ENCODE measurements around the gene PPP2CA.
"Not testable (repeated sequence)": the region's sequence is repeated elsewhere in the genome, so short reads cannot be mapped to it uniquely, and the experiment has no call there.

PPP2CA gene

DNA sequence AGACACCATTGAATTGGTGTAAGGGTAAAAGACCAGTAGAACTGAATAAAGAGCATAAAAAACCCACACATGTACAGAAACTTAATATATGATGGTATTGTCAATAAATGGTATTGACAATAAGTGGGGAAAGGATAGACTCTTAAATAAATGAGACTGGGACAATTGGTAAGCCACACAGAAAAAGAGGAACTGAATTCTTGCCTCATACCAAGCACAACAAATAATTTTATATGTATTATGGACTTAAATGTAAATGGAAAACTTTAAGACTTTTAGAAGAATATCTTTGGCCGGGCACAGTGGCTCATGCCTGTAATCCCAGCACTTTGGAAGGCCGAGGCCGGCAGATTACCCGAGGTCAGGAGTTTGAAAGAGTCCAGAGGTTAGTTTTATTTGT lies 37.9 kb upstream of the PPP2CA start:
- no peaks in the 10 kb centered on the region for H3K9me3 ChIP-seq (ENCODE audit: insufficient read depth, low read depth, low read length)
- H3K9ac ChIP-seq (ENCODE audit: low read depth, low read length, poor library complexity, severe bottlenecking), result no peak overlapping the region
- H3K9me2 ChIP-seq (replicated peaks; ENCODE audit: low read depth, low read length), result no peaks in the 10 kb centered on the region
- H3K4me1 ChIP-seq (ENCODE audit: insufficient read depth, low read length, poor library complexity, severe bottlenecking), result no peaks in the 10 kb centered on the region
- TF ChIP-seq, protein P1, sequence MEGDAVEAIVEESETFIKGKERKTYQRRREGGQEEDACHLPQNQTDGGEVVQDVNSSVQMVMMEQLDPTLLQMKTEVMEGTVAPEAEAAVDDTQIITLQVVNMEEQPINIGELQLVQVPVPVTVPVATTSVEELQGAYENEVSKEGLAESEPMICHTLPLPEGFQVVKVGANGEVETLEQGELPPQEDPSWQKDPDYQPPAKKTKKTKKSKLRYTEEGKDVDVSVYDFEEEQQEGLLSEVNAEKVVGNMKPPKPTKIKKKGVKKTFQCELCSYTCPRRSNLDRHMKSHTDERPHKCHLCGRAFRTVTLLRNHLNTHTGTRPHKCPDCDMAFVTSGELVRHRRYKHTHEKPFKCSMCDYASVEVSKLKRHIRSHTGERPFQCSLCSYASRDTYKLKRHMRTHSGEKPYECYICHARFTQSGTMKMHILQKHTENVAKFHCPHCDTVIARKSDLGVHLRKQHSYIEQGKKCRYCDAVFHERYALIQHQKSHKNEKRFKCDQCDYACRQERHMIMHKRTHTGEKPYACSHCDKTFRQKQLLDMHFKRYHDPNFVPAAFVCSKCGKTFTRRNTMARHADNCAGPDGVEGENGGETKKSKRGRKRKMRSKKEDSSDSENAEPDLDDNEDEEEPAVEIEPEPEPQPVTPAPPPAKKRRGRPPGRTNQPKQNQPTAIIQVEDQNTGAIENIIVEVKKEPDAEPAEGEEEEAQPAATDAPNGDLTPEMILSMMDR (conservative IDR thresholded peaks at IDR 0.05; ENCODE audit: low read length), result no peak
- no peak for TF ChIP-seq EZH2phosphoT487 (IDR thresholded peaks at IDR 0.05; ENCODE audit: borderline replicate concordance)
- H3K36me3 ChIP-seq (ENCODE audit: insufficient read depth, low read length), result no peaks in the 10 kb centered on the region
- no peaks in the 10 kb centered on the region for H4K20me1 ChIP-seq (ENCODE audit: insufficient read depth, low read length, poor library complexity, severe bottlenecking)
- H3K79me2 ChIP-seq (ENCODE audit: insufficient read depth, low read length), result no peaks in the 10 kb centered on the region
- no peak overlapping the region for H3K4me2 ChIP-seq (ENCODE audit: low read depth, low read length, poor library complexity, severe bottlenecking)
- no peaks in the 10 kb centered on the region for H3K27me3 ChIP-seq (ENCODE audit: insufficient read depth, low read length, poor library complexity, severe bottlenecking)
- H3K4me3 ChIP-seq (ENCODE audit: low read length, poor library complexity, severe bottlenecking), result no peak overlapping the region
- H2AFZ ChIP-seq (ENCODE audit: low read length), result no peak overlapping the region
- H3F3A ChIP-seq (ENCODE audit: low read depth), result no peaks in the 10 kb centered on the region

DNA sequence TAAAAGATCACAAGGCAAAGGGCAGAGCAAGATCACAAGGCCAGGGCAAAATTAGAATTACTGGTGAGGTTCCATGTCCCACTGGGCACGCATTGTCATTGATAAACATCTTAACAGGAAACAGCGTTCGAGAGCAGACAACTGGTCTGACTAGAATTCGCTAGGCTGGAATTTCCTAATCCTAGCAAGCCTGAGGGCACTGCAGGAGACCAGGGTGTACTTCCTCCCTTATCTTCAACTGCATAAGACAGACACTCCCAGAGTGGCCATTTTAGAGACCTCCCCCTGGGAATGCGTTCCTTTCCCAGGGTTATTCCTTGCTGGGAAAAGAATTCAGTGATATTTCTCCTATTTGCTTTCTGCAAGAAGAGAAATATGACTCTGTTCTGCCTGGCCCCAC lies 36.8 kb upstream of the PPP2CA start:
- H3K4me1 ChIP-seq (ENCODE audit: insufficient read depth, low read length, poor library complexity, severe bottlenecking); H3K9me2 ChIP-seq (replicated peaks; ENCODE audit: low read depth, low read length); H3K9ac ChIP-seq (ENCODE audit: low read depth, low read length, poor library complexity, severe bottlenecking): not testable (repeated sequence)

DNA sequence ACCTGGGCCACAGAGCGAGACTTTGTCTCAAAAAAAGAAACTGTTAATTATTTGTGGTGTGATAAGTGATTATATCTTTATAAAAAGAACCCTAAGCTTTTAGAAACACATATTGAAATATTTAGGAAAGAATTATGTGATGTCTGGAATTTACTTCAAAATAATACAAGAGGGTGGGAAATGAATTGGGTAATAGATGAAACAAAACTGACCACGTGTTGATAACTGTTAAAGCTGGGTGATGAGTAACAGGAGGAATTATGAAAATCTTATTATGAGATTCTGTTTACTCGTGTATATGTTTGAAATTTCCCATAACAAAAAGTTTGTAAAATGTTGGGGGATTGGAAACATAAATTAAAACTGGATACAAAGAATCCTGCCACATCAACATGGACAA lies 33.0 kb upstream of the PPP2CA start:
- TF ChIP-seq, protein P1 (conservative IDR thresholded peaks at IDR 0.05; ENCODE audit: low read length), result no peak
- no peak for TF ChIP-seq EZH2phosphoT487 (IDR thresholded peaks at IDR 0.05; ENCODE audit: borderline replicate concordance)
- H3K9me2 ChIP-seq (replicated peaks; ENCODE audit: low read depth, low read length), result no peaks in the 10 kb centered on the region
- H3K4me2 ChIP-seq (ENCODE audit: low read depth, low read length, poor library complexity, severe bottlenecking), result no peak overlapping the region
- no peak overlapping the region for H3K4me3 ChIP-seq (ENCODE audit: low read length, poor library complexity, severe bottlenecking)
- H3K79me2 ChIP-seq (ENCODE audit: insufficient read depth, low read length), result no peaks in the 10 kb centered on the region
- no peak overlapping the region for H3K9ac ChIP-seq (ENCODE audit: low read depth, low read length, poor library complexity, severe bottlenecking)
- no peaks in the 10 kb centered on the region for H3K36me3 ChIP-seq (ENCODE audit: insufficient read depth, low read length)
- H2AFZ ChIP-seq (ENCODE audit: low read length), result no peak overlapping the region
- H3K27me3 ChIP-seq (ENCODE audit: insufficient read depth, low read length, poor library complexity, severe bottlenecking), result no peaks in the 10 kb centered on the region
- H3F3A ChIP-seq (ENCODE audit: low read depth), result no peaks in the 10 kb centered on the region
- no peaks in the 10 kb centered on the region for H3K9me3 ChIP-seq (ENCODE audit: insufficient read depth, low read depth, low read length)
- no peaks in the 10 kb centered on the region for H4K20me1 ChIP-seq (ENCODE audit: insufficient read depth, low read length, poor library complexity, severe bottlenecking)
- H3K4me1 ChIP-seq (ENCODE audit: insufficient read depth, low read length, poor library complexity, severe bottlenecking), result no peaks in the 10 kb centered on the region

More for the DNA sequence above, 36.8 kb upstream of the PPP2CA start:
- not testable (repeated sequence) for H3K4me3 ChIP-seq (ENCODE audit: low read length, poor library complexity, severe bottlenecking); H3K27me3 ChIP-seq (ENCODE audit: insufficient read depth, low read length, poor library complexity, severe bottlenecking); H4K20me1 ChIP-seq (ENCODE audit: insufficient read depth, low read length, poor library complexity, severe bottlenecking); H3K4me2 ChIP-seq (ENCODE audit: low read depth, low read length, poor library complexity, severe bottlenecking); H2AFZ ChIP-seq (ENCODE audit: low read length); H3K36me3 ChIP-seq (ENCODE audit: insufficient read depth, low read length); H3F3A ChIP-seq (ENCODE audit: low read depth); H3K9me3 ChIP-seq (ENCODE audit: insufficient read depth, low read depth, low read length); H3K79me2 ChIP-seq (ENCODE audit: insufficient read depth, low read length)

DNA sequence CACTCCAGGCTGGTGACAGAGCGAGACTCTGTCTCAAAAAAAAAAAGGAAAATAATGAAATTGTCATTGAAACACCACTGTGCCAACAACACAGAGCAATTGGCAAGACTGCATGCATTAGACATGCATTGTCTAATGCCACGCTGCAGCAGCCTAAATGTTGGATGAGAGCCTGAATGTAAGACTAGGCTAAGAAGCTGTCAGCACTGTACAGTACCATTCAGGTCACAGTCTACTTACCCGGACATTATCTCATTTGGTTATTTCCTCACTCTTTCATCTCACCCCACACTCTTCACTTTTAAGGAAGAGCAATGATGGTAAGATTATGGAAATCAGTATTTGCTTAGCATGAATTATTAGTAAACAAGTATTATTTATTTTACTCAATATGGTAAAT lies 31.3 kb upstream of the PPP2CA start:
- no peak overlapping the region for H3K4me3 ChIP-seq (ENCODE audit: low read length, poor library complexity, severe bottlenecking)
- no peaks in the 10 kb centered on the region for H3F3A ChIP-seq (ENCODE audit: low read depth)
- H3K9me3 ChIP-seq (ENCODE audit: insufficient read depth, low read depth, low read length), result no peaks in the 10 kb centered on the region
- H3K9me2 ChIP-seq (replicated peaks; ENCODE audit: low read depth, low read length), result no peaks in the 10 kb centered on the region
- no peaks in the 10 kb centered on the region for H4K20me1 ChIP-seq (ENCODE audit: insufficient read depth, low read length, poor library complexity, severe bottlenecking)
- no peaks in the 10 kb centered on the region for H3K36me3 ChIP-seq (ENCODE audit: insufficient read depth, low read length)
- H3K27me3 ChIP-seq (ENCODE audit: insufficient read depth, low read length, poor library complexity, severe bottlenecking), result no peaks in the 10 kb centered on the region
- H3K79me2 ChIP-seq (ENCODE audit: insufficient read depth, low read length), result no peaks in the 10 kb centered on the region
- H3K4me2 ChIP-seq (ENCODE audit: low read depth, low read length, poor library complexity, severe bottlenecking), result no peak overlapping the region
- H3K4me1 ChIP-seq (ENCODE audit: insufficient read depth, low read length, poor library complexity, severe bottlenecking), result no peaks in the 10 kb centered on the region
- H2AFZ ChIP-seq (ENCODE audit: low read length), result no peak overlapping the region
- H3K9ac ChIP-seq (ENCODE audit: low read depth, low read length, poor library complexity, severe bottlenecking), result no peak overlapping the region
- TF ChIP-seq, protein P1 (conservative IDR thresholded peaks at IDR 0.05; ENCODE audit: low read length), result no peak
- TF ChIP-seq EZH2phosphoT487 (IDR thresholded peaks at IDR 0.05; ENCODE audit: borderline replicate concordance), result no peak
